ENCODE results near the gene KCNB1.

Gene KCNB1

DNA sequence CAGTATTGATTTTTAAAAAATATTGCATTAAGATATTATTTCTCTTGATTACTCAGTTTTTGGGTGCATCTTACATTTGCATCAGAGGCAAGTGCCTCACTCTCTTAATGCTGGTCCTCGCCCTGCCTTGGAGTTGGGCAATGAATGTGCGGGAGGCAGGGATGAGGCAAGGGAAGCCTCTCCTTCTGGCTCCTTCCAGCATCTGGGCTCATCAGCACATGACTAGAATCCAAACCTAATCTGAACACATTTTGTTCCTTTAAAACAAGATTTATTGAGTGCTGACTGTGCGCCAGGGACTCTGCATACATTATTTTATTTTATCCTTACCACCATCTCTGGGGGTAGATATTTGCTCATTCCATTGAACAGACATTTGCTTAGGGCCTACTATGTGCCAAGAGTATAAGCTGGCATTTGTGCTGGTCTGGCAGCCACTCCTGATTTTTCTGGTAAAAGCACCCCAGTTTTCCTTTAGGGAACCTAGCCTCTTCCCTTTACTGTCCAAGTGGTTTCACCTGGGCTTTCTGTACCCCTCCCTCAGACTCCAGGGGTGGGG is 132.7 kb downstream of the KCNB1 start:
- no peak for TF ChIP-seq CTCF (IDR thresholded peaks at IDR 0.05; ENCODE audit: borderline replicate concordance, control extremely low read depth, extremely low read depth, insufficient read depth, missing control alignments)
- in situ Hi-C loops (cut with MboI; ENCODE audit: low sequenced_read_pairs, unreplicated experiment): loop anchor here (25.0 kb wide), 2 partner anchors 163 to 513 kb away; no protein-coding TSS in a partner anchor
- no peak for DNase-seq (ENCODE audit: low spot score)

DNA sequence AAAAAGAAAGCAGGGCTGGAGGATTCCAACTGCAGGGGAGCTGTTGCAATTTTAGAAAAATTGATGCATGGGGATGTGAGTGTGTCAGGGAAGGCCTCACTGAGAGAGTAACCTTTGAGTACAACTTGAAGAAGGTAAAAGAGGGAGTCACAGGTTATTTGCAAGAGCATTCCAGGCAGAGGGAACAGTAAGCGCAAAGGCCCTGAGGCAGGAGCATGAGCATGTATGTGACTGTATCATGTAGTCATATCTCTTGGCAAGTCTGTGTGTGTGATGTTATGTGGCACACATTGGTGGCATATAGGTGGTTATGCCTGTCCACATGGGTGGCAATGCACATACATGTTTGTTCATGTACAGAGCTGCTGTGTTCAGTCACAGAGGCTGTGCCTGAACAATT is 133.4 kb downstream of the KCNB1 start:
- DNase-seq (ENCODE audit: low spot score): no peak
- TF ChIP-seq CTCF (IDR thresholded peaks at IDR 0.05; ENCODE audit: borderline replicate concordance, control extremely low read depth, extremely low read depth, insufficient read depth, missing control alignments): no peak
- in situ Hi-C loops (cut with MboI; ENCODE audit: low sequenced_read_pairs, unreplicated experiment): loop anchor here (25.0 kb wide), 2 partner anchors 163 to 513 kb away; no protein-coding TSS in a partner anchor

- no peak for TF ChIP-seq CTCF (IDR thresholded peaks at IDR 0.05; ENCODE audit: borderline replicate concordance, control extremely low read depth, extremely low read depth, insufficient read depth, missing control alignments)
- in situ Hi-C loops (cut with MboI; ENCODE audit: low sequenced_read_pairs, unreplicated experiment): loop anchor here (25.0 kb wide), 2 partner anchors 164 to 514 kb away; no protein-coding TSS in a partner anchor
- DNase-seq (ENCODE audit: low spot score): no peak
Measured at GRCh38 chr20:49348563-49348962, 133.9 kb downstream of the KCNB1 start.

GRCh38 chr20:49347156-49347555 is 135.3 kb downstream of the KCNB1 start:
- no peak for TF ChIP-seq CTCF (IDR thresholded peaks at IDR 0.05; ENCODE audit: borderline replicate concordance, control extremely low read depth, extremely low read depth, insufficient read depth, missing control alignments)
- in situ Hi-C loops (cut with MboI; ENCODE audit: low sequenced_read_pairs, unreplicated experiment): loop anchor here (25.0 kb wide), 2 partner anchors 165 to 515 kb away; no protein-coding TSS in a partner anchor
- no peak for DNase-seq (ENCODE audit: low spot score)

DNA sequence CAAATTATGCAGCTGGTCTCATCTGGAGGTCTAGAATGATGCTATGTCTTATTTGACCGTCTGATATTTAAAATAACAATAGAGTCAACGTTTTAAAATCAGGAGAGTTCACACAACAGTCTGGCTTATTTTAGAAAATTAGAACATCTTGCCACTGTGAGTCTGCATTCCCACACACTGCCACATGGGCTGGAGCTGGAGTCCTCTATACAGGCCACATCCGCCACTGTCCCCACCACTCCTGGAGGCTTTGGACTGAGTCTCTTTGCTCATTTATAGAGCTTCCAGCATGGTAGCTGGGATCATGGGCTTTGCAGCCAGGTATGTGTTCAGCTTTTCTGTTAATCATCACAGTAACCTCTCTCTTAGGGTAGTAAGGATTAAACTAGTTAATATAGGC is 135.8 kb downstream of the KCNB1 start:
- no peak for DNase-seq (ENCODE audit: low spot score)
- in situ Hi-C loops (cut with MboI; ENCODE audit: low sequenced_read_pairs, unreplicated experiment): loop anchor here (25.0 kb wide), 2 partner anchors 166 to 516 kb away; no protein-coding TSS in a partner anchor
- TF ChIP-seq CTCF (IDR thresholded peaks at IDR 0.05; ENCODE audit: borderline replicate concordance, control extremely low read depth, extremely low read depth, insufficient read depth, missing control alignments): no peak

GRCh38 chr20:49345524-49345923 is 136.9 kb downstream of the KCNB1 start:
- in situ Hi-C loops (cut with MboI; ENCODE audit: low sequenced_read_pairs, unreplicated experiment): loop anchor here (25.0 kb wide), 2 partner anchors 167 to 517 kb away; no protein-coding TSS in a partner anchor
- TF ChIP-seq CTCF (IDR thresholded peaks at IDR 0.05; ENCODE audit: borderline replicate concordance, control extremely low read depth, extremely low read depth, insufficient read depth, missing control alignments): no peak
- DNase-seq (ENCODE audit: low spot score): no peak

Measured in GM13976 (cell line).